ENCODE data around the gene NF1.
"Not testable (repeated sequence)": the region's sequence is repeated elsewhere in the genome, so short reads cannot be mapped to it uniquely, and the experiment has no call there.

The NF1 gene

GRCh38 chr17:31273516-31273915, 178.7 kb downstream of the NF1 start:
- no peak for TF ChIP-seq CTCF (IDR thresholded peaks at IDR 0.05; ENCODE audit: control insufficient read depth, extremely low read depth, insufficient read depth)
- no peak overlapping the region for H3K4me3 ChIP-seq (ENCODE audit: low read depth, low read length)
- DNase-seq (ENCODE audit: low read depth) = no peak

DNA sequence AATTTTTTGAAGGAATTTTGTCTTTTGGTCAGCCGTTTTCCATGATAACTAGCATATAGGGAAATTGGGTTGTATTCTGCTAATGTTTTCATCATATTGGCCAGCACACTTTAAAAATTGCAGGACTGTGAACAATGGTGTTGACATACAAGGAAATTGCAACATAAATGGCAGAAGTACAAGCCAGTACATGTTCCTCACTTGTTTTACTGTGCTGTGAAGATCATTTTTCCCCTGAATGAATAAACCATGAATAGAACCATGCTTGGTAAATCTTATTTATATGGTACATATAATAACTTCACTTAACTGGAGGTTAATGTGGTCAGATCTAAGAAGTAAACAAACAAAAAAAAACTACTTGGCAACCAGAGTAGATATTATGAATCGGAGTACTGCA, 179.5 kb downstream of the NF1 start:
- no peak overlapping the region for H3K4me3 ChIP-seq (ENCODE audit: low read depth, low read length)
- TF ChIP-seq CTCF (IDR thresholded peaks at IDR 0.05; ENCODE audit: control insufficient read depth, extremely low read depth, insufficient read depth) = no peak
- DNase-seq (ENCODE audit: low read depth) = peak; percentile 79

GRCh38 chr17:31275116-31275515, 180.3 kb downstream of the NF1 start:
- DNase-seq (ENCODE audit: low read depth) = no peak
- H3K4me3 ChIP-seq (ENCODE audit: low read depth, low read length) = no peak overlapping the region
- TF ChIP-seq CTCF (IDR thresholded peaks at IDR 0.05; ENCODE audit: control insufficient read depth, extremely low read depth, insufficient read depth) = no peak

GRCh38 chr17:31279401-31279800, 184.6 kb downstream of the NF1 start:
- TF ChIP-seq CTCF (IDR thresholded peaks at IDR 0.05; ENCODE audit: control insufficient read depth, extremely low read depth, insufficient read depth) = no peak
- H3K4me3 ChIP-seq (ENCODE audit: low read depth, low read length) = no peak overlapping the region
- no peak for DNase-seq (ENCODE audit: low read depth)

DNA sequence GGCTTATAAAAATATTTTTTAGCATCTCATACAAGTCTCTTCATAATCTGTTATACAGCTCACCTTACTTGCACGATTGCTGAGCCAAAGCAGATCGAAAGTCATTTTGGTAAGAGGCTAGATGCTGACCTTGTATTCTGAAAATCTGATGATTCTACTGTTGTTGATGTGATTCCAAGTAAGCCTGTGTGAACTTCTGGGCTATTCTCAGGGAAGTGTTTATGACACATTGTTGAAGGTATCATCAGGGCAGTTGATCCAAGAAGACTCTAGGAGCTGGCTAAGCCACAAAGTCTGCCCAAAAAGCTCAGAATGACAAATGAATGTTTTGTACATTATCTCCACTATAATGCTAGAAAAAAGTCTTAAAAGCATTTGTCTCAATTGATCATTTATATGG, 186.3 kb downstream of the NF1 start:
- TF ChIP-seq CTCF (IDR thresholded peaks at IDR 0.05; ENCODE audit: control insufficient read depth, extremely low read depth, insufficient read depth) = no peak
- DNase-seq (ENCODE audit: low read depth) = no peak
- H3K4me3 ChIP-seq (ENCODE audit: low read depth, low read length) = no peak overlapping the region

DNA sequence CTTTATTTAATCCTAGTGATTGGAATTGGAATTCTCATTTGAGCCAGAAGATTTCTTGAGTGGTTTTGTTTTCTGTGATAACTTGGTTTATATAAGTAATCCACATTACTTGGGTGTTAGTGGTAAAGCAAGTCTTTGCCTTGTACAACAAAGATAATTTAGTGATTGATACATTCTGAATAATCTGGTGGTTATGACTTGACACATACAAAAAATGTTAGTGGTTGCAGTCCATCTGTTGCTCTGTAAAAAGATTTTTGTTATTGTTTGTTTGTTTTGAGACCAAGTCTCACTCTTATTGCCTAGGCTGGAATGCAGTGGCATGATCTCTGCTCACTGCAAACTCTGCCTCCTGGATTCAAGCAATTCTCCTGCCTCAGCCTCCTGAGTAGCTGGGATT, 189.1 kb downstream of the NF1 start:
- TF ChIP-seq CTCF (IDR thresholded peaks at IDR 0.05; ENCODE audit: control insufficient read depth, extremely low read depth, insufficient read depth) = no peak
- DNase-seq (ENCODE audit: low read depth) = no peak
- H3K4me3 ChIP-seq (ENCODE audit: low read depth, low read length) = no peak overlapping the region

DNA sequence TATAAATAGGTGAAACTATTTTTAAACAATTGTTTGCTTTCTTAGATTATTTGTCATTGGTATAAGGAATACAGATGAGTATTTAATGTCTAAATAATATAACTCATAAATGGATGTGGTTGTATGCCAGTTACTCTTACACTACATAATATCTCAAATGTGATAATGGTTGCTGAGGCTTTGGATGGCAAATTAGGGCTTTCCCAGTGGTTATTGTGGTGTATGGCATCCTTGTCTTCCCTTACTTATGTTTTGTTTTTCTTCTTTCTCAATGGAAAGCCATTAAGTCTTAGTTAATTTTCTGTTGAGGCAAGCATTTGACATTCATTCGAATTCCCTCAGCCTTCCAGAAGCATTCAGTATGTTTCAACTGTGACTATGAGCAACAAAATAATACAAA, 191.8 kb downstream of the NF1 start:
- no peak for TF ChIP-seq CTCF (IDR thresholded peaks at IDR 0.05; ENCODE audit: control insufficient read depth, extremely low read depth, insufficient read depth)
- H3K4me3 ChIP-seq (ENCODE audit: low read depth, low read length) = no peak overlapping the region

DNA sequence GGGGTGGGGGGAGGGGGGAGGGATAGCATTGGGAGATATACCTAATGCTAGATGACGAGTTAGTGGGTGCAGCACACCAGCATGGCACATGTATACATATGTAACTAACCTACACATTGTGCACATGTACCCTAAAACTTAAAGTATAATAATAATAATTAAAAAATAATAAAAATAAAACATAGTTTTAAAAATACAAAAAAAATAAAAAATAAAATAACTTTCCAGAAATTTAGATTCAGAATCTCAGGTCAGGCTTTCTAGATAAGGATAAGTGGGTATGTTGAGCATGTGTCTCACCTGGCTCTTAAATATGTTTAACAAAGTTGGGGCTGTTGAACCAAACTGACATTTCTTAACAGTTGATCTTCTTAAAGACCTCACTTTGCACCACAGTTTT, 193.2 kb downstream of the NF1 start:
- not testable (repeated sequence) for DNase-seq (ENCODE audit: low read depth); H3K4me3 ChIP-seq (ENCODE audit: low read depth, low read length)

More for the DNA sequence above, 191.8 kb downstream of the NF1 start:
- DNase-seq (ENCODE audit: low read depth) = no peak

Measured in LNCaP clone FGC (cell line).